ENCODE data around the gene NEUROD2. TPM values are rescaled to one million over a fixed set of nuclear protein-coding genes. Genes with fewer than 3 reads are reported as not detected.

Gene NEUROD2
- polyA plus RNA-seq, 1 of the 3 experiments (the other 2 are of a cell fraction) = not detected

DNA sequence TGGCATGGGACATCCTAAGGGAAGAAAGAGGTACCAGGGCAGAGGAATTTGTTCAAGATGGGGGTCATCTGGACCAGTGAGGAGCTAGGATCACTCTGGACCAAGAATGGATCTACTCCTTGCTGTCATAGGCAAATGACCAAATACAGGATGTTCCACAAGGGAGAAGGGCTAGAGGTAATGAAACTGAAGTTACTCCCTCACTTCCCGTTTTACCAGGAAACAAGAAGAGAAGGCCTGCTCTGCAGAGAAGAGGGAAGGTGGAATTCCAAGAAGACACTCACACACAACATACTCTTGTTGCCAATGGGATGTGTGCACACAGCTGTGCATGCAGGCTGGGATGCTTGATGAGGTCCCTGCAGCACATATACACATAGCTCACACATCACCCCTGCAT lies 38.6 kb downstream of the NEUROD2 start:
- no peak overlapping the region for H3K9ac ChIP-seq
- no peak overlapping the region for H2AFZ ChIP-seq (ENCODE audit: low read depth)
- 89% methylated on average over 1 of the region's 1 CpG for WGBS (ENCODE audit: low lambda C conversion rate)
- H3K9me3 ChIP-seq = no peaks in the 10 kb centered on the region
- DNase-seq = no peak
- POLR2A ChIA-PET = no interaction called here
- H3F3A ChIP-seq (replicated peaks; ENCODE audit: insufficient read depth) = peaks cover 7% of the 10 kb centered on the region
- peaks cover 0 to 4% of the 10 kb centered on the region in 2 experiments; a peak in 1 of 4 replicates for H3K4me1 ChIP-seq (ENCODE audit: control insufficient read depth in 1 of 2, insufficient read depth in 2 of 2, low read depth in 1 of 2, low read length in 1 of 2)
- CTCF ChIA-PET = interaction anchor here (4.9 kb wide), 1 partner anchor 54 kb away, joined by 46 read pairs; no protein-coding TSS in a partner anchor
- no peaks in the 10 kb centered on the region for H3K27me3 ChIP-seq (ENCODE audit: insufficient read depth)
- H3K4me3 ChIP-seq (ENCODE audit: low read depth in 2 of 2, low read length in 1 of 2) = no peak overlapping the region
- no peaks in the 10 kb centered on the region for H4K20me1 ChIP-seq (ENCODE audit: insufficient read depth)
- no peak overlapping the region for H3K27ac ChIP-seq (ENCODE audit: low read depth in 2 of 2, low read length in 1 of 2)
- TF ChIP-seq NRF1 (IDR thresholded peaks at IDR 0.05; ENCODE audit: low read depth, low read length) (no peak), MEF2A (IDR thresholded peaks at IDR 0.05; ENCODE audit: borderline replicate concordance, low read depth) (no peak), GATA2 (CRISPR knock-in tag; IDR thresholded peaks at IDR 0.05) (no peak), SMC3 (IDR thresholded peaks at IDR 0.05; ENCODE audit: low read depth, low read length) (no peak), TAF1 (IDR thresholded peaks at IDR 0.05; ENCODE audit: borderline replicate concordance, low read depth, low read length) (no peak), POLR2AphosphoS5 (IDR thresholded peaks at IDR 0.05; ENCODE audit: low read depth, low read length) (no peak), FOXM1 (IDR thresholded peaks at IDR 0.05; ENCODE audit: low read depth) (no peak), FOSL2 (IDR thresholded peaks at IDR 0.05; ENCODE audit: borderline replicate concordance, low read depth) (no peak), FOXJ3 (CRISPR knock-in tag; IDR thresholded peaks at IDR 0.05) (no peak), TCF12 (IDR thresholded peaks at IDR 0.05) (no peak), RAD21 (IDR thresholded peaks at IDR 0.05; ENCODE audit: low read length) (no peak)
- TF ChIP-seq, protein P1, sequence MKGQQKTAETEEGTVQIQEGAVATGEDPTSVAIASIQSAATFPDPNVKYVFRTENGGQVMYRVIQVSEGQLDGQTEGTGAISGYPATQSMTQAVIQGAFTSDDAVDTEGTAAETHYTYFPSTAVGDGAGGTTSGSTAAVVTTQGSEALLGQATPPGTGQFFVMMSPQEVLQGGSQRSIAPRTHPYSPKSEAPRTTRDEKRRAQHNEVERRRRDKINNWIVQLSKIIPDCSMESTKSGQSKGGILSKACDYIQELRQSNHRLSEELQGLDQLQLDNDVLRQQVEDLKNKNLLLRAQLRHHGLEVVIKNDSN (IDR thresholded peaks at IDR 0.05; ENCODE audit: borderline replicate concordance, low read depth) = no peak
- TF ChIP-seq, protein P2, sequence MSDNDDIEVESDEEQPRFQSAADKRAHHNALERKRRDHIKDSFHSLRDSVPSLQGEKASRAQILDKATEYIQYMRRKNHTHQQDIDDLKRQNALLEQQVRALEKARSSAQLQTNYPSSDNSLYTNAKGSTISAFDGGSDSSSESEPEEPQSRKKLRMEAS (IDR thresholded peaks at IDR 0.05; ENCODE audit: low read depth) = no peak
- TF ChIP-seq, protein P3, sequence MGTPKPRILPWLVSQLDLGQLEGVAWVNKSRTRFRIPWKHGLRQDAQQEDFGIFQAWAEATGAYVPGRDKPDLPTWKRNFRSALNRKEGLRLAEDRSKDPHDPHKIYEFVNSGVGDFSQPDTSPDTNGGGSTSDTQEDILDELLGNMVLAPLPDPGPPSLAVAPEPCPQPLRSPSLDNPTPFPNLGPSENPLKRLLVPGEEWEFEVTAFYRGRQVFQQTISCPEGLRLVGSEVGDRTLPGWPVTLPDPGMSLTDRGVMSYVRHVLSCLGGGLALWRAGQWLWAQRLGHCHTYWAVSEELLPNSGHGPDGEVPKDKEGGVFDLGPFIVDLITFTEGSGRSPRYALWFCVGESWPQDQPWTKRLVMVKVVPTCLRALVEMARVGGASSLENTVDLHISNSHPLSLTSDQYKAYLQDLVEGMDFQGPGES (IDR thresholded peaks at IDR 0.05; ENCODE audit: low read depth, low read length) = no peak
- TF ChIP-seq, protein P4, sequence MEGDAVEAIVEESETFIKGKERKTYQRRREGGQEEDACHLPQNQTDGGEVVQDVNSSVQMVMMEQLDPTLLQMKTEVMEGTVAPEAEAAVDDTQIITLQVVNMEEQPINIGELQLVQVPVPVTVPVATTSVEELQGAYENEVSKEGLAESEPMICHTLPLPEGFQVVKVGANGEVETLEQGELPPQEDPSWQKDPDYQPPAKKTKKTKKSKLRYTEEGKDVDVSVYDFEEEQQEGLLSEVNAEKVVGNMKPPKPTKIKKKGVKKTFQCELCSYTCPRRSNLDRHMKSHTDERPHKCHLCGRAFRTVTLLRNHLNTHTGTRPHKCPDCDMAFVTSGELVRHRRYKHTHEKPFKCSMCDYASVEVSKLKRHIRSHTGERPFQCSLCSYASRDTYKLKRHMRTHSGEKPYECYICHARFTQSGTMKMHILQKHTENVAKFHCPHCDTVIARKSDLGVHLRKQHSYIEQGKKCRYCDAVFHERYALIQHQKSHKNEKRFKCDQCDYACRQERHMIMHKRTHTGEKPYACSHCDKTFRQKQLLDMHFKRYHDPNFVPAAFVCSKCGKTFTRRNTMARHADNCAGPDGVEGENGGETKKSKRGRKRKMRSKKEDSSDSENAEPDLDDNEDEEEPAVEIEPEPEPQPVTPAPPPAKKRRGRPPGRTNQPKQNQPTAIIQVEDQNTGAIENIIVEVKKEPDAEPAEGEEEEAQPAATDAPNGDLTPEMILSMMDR (IDR thresholded peaks at IDR 0.05) = no peak
- TF ChIP-seq, protein P5, sequence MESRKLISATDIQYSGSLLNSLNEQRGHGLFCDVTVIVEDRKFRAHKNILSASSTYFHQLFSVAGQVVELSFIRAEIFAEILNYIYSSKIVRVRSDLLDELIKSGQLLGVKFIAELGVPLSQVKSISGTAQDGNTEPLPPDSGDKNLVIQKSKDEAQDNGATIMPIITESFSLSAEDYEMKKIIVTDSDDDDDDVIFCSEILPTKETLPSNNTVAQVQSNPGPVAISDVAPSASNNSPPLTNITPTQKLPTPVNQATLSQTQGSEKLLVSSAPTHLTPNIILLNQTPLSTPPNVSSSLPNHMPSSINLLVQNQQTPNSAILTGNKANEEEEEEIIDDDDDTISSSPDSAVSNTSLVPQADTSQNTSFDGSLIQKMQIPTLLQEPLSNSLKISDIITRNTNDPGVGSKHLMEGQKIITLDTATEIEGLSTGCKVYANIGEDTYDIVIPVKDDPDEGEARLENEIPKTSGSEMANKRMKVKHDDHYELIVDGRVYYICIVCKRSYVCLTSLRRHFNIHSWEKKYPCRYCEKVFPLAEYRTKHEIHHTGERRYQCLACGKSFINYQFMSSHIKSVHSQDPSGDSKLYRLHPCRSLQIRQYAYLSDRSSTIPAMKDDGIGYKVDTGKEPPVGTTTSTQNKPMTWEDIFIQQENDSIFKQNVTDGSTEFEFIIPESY (IDR thresholded peaks at IDR 0.05; ENCODE audit: borderline replicate concordance, low read depth) = no peak
- no peaks in the 10 kb centered on the region for H3K79me2 ChIP-seq (ENCODE audit: insufficient read depth)
- H3K36me3 ChIP-seq (replicated peaks in 1 of 2; ENCODE audit: control insufficient read depth in 1 of 2, insufficient read depth in 2 of 2, low read length in 1 of 2) = peaks cover 8 to 26% of the 10 kb centered on the region in 2 experiments
- H3K4me2 ChIP-seq = no peak overlapping the region
- H3K9me2 ChIP-seq = no peaks in the 10 kb centered on the region
